ENCODE measurements around the gene CPAMD8.

The CPAMD8 gene

DNA sequence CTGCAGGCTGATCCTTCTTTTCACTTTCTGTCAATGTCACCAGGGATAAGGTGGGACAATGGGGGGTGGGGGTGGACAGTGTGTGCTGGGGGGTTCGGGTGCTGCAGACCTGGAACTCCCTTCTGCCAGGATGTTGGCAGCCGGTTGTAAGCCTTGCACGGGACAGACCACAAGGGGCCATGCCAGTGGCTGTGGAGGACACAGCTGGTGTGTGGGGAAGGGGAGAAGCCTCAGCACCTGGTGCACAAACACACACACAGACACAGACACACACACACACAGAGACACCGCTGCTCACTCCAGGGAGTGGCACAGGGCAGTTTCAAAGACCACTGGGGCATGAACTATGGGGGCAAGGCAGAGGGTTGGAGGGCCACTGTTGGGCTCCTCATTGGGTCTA, 134.2 kb downstream of the CPAMD8 start:
- Histone ChIP-seq H2AFZ (no peak overlapping the region), H3K27ac (no peak overlapping the region), H3K79me2 (no peaks in the 10 kb centered on the region), H3K36me3 (ENCODE audit: control insufficient read depth, insufficient read depth, low read length) (no peaks in the 10 kb centered on the region), H3K9ac (no peak overlapping the region), H3K4me3 (ENCODE audit: low read depth, low read length) (no peak overlapping the region), H3K27me3 (ENCODE audit: control insufficient read depth, insufficient read depth, low read length) (no peaks in the 10 kb centered on the region), H3K4me1 (peaks cover 2% of the 10 kb centered on the region), H3K4me2 (ENCODE audit: low read length) (no peak overlapping the region), H3K9me3 (ENCODE audit: control insufficient read depth, low read length) (no peaks in the 10 kb centered on the region)
- TF ChIP-seq, protein P1, sequence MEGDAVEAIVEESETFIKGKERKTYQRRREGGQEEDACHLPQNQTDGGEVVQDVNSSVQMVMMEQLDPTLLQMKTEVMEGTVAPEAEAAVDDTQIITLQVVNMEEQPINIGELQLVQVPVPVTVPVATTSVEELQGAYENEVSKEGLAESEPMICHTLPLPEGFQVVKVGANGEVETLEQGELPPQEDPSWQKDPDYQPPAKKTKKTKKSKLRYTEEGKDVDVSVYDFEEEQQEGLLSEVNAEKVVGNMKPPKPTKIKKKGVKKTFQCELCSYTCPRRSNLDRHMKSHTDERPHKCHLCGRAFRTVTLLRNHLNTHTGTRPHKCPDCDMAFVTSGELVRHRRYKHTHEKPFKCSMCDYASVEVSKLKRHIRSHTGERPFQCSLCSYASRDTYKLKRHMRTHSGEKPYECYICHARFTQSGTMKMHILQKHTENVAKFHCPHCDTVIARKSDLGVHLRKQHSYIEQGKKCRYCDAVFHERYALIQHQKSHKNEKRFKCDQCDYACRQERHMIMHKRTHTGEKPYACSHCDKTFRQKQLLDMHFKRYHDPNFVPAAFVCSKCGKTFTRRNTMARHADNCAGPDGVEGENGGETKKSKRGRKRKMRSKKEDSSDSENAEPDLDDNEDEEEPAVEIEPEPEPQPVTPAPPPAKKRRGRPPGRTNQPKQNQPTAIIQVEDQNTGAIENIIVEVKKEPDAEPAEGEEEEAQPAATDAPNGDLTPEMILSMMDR (IDR thresholded peaks at IDR 0.05) = no peak

DNA sequence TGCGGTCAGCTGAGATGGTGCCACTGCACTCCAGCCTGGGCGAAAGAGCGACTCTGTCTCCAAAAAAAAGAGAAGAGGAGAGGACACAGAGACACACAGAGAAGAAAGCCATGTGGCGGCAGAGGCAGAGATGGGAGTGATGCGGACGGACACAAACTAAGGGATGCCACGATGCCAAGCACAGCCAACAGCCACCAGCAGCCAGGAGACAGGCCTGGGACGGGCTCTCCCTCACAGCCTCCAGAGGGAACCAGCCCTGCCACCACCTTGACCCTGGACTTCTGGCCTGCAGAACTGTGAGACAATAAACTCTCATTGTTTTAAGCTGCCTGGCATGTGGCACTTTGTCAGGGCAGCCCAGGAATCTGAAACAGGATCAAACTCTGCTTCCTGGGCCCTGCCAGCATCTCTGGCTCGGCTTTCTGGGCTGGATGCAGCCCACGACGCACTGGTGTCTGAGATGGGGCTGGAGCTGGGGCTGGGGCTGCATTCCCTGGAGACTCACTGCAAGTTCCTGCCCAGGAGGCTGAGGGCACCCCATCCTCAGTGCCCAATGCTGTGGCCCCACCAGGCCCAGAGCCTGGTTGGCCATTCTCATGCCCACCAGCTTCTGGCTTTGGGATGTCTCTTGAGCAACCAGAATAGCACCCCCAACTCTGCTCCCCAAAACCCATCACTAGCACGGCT, 134.8 kb downstream of the CPAMD8 start:
- Histone ChIP-seq H3K36me3 (ENCODE audit: control insufficient read depth, insufficient read depth, low read length) (no peaks in the 10 kb centered on the region), H3K4me3 (ENCODE audit: low read depth, low read length) (no peak overlapping the region), H3K27ac (no peak overlapping the region), H3K9ac (no peak overlapping the region), H3K4me1 (peaks cover 2% of the 10 kb centered on the region), H3K4me2 (ENCODE audit: low read length) (no peak overlapping the region), H2AFZ (no peak overlapping the region), H3K9me3 (ENCODE audit: control insufficient read depth, low read length) (no peaks in the 10 kb centered on the region), H3K79me2 (no peaks in the 10 kb centered on the region), H3K27me3 (ENCODE audit: control insufficient read depth, insufficient read depth, low read length) (no peaks in the 10 kb centered on the region)
- TF ChIP-seq, protein P1 (IDR thresholded peaks at IDR 0.05) = no peak

DNA sequence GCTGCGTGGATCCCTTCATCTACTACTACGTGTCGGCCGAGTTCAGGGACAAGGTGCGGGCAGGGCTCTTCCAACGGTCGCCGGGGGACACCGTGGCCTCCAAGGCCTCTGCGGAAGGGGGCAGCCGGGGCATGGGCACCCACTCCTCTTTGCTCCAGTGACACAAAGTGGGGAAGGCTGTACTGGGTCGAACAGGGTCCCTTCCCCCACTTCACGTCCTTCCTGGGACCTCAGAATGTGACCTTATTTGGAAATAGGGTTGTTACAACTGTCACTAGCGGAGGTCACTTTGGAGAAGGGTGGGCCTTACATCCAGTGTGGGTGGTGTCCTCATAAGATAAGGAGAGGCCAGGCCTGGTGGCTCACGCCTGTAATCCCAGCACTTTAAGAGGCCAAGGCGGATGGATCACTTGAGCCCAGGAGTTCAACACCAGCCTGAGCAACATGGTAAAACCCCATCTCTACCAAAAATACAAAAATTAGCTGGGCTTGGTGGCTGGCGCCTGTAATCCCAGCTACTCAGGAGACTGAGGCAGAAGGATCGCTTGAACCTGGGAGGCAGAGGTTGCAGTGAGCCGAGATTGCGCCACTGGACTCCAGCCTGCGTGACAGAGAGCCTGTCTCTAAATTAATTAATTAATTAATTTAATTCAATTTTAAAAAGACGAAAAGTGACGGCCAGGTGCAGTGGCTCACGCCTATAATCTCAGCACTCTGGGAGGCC, 136.0 kb downstream of the CPAMD8 start:
- Histone ChIP-seq H3K4me2 (ENCODE audit: low read length) (no peak overlapping the region), H3K36me3 (ENCODE audit: control insufficient read depth, insufficient read depth, low read length) (no peaks in the 10 kb centered on the region), H2AFZ (no peak overlapping the region), H3K9ac (no peak overlapping the region), H3K4me3 (ENCODE audit: low read depth, low read length) (no peak overlapping the region), H3K9me3 (ENCODE audit: control insufficient read depth, low read length) (no peaks in the 10 kb centered on the region), H3K79me2 (no peaks in the 10 kb centered on the region), H3K27me3 (ENCODE audit: control insufficient read depth, insufficient read depth, low read length) (no peaks in the 10 kb centered on the region), H3K27ac (peak overlapping the region; percentile 11), H3K4me1 (peaks cover 2% of the 10 kb centered on the region)
- TF ChIP-seq, protein P1 (IDR thresholded peaks at IDR 0.05) = no peak

DNA sequence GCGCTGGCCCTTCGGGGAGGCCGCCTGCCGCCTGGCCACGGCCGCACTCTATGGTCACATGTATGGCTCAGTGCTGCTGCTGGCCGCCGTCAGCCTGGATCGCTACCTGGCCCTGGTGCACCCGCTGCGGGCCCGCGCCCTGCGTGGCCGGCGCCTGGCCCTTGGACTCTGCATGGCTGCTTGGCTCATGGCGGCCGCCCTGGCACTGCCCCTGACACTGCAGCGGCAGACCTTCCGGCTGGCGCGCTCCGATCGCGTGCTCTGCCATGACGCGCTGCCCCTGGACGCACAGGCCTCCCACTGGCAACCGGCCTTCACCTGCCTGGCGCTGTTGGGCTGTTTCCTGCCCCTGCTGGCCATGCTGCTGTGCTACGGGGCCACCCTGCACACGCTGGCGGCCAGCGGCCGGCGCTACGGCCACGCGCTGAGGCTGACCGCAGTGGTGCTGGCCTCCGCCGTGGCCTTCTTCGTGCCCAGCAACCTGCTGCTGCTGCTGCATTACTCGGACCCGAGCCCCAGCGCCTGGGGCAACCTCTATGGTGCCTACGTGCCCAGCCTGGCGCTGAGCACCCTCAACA, 136.6 kb downstream of the CPAMD8 start:
- TF ChIP-seq, protein P1 (IDR thresholded peaks at IDR 0.05) = no peak
- Histone ChIP-seq H3K36me3 (ENCODE audit: control insufficient read depth, insufficient read depth, low read length) (no peaks in the 10 kb centered on the region), H3K9ac (no peak overlapping the region), H3K27me3 (ENCODE audit: control insufficient read depth, insufficient read depth, low read length) (no peaks in the 10 kb centered on the region), H2AFZ (no peak overlapping the region), H3K27ac (peak overlapping the region; percentile 73), H3K4me2 (ENCODE audit: low read length) (no peak overlapping the region), H3K4me3 (ENCODE audit: low read depth, low read length) (no peak overlapping the region), H3K4me1 (no peaks in the 10 kb centered on the region), H3K9me3 (ENCODE audit: control insufficient read depth, low read length) (no peaks in the 10 kb centered on the region), H3K79me2 (no peaks in the 10 kb centered on the region)

Measured in parathyroid adenoma (tissue), 2 donors.